Muscle layer of duodenum (tissue), 2 donors: ENCODE results near the gene FKBP5.
"Not testable (repeated sequence)": the region's sequence is repeated elsewhere in the genome, so short reads cannot be mapped to it uniquely, and the experiment has no call there.

Source experiments
- H3K27ac ChIP-seq: one replicate; pipeline ENCODE4 v1.7.0; 2013; ENCODE audit warnings: mild to moderate bottlenecking, low read length
- H3K27me3 ChIP-seq: one replicate; pipeline ENCODE4 v1.7.0; 2013; ENCODE audit warnings: low read depth, mild to moderate bottlenecking, control low read depth, low read length
- H3K36me3 ChIP-seq, 2 donors: one replicate each; pipeline ENCODE4 v1.7.0; 2013; ENCODE audit warnings: low read length in 2 of 2, control low read depth in 1 of 2, mild to moderate bottlenecking in 1 of 2; ENCODE audit not compliant: insufficient read depth in 2 of 2, control insufficient read depth in 1 of 2
- H3K4me1 ChIP-seq, 2 donors: one replicate each; pipeline ENCODE4 v1.7.0; 2013; ENCODE audit warnings: low read length in 2 of 2, mild to moderate bottlenecking in 2 of 2, control low read depth in 1 of 2, moderate library complexity in 1 of 2; ENCODE audit not compliant: insufficient read depth in 2 of 2, control insufficient read depth in 1 of 2
- H3K4me3 ChIP-seq, 2 donors: one replicate each; pipeline ENCODE4 v1.7.0; 2013; ENCODE audit warnings: low read length in 2 of 2, low read depth in 1 of 2, mild to moderate bottlenecking in 1 of 2
- H3K9me3 ChIP-seq, 2 donors: one replicate each; pipeline ENCODE4 v1.7.0; 2013; ENCODE audit warnings: low read length in 2 of 2, control low read depth in 1 of 2, mild to moderate bottlenecking in 1 of 2; ENCODE audit not compliant: control insufficient read depth in 1 of 2
- donor health status: healthy.

The FKBP5 gene

GRCh38 chr6:35707714-35708407 lies 19.1 kb upstream of the FKBP5 start:
- H3K36me3 ChIP-seq, result no peaks in the 10 kb centered on the region
- no peaks in the 10 kb centered on the region for H3K4me1 ChIP-seq
- no peaks in the 10 kb centered on the region for H3K9me3 ChIP-seq
- no peak overlapping the region for H3K27ac ChIP-seq
- H3K4me3 ChIP-seq, result no peak overlapping the region
- H3K27me3 ChIP-seq, result no peaks in the 10 kb centered on the region

GRCh38 chr6:35706468-35706867 lies 17.8 kb upstream of the FKBP5 start:
- H3K27ac ChIP-seq, result no peak overlapping the region
- no peaks in the 10 kb centered on the region for H3K9me3 ChIP-seq
- H3K4me1 ChIP-seq, result no peaks in the 10 kb centered on the region
- H3K4me3 ChIP-seq, result no peak overlapping the region
- no peaks in the 10 kb centered on the region for H3K27me3 ChIP-seq
- H3K36me3 ChIP-seq, result no peaks in the 10 kb centered on the region

GRCh38 chr6:35703554-35703953 lies 14.8 kb upstream of the FKBP5 start:
- Histone ChIP-seq H3K9me3 (no peaks in the 10 kb centered on the region), H3K4me3 (no peak overlapping the region), H3K36me3 (no peaks in the 10 kb centered on the region), H3K27ac (no peak overlapping the region), H3K27me3 (no peaks in the 10 kb centered on the region), H3K4me1 (no peaks in the 10 kb centered on the region)

- Histone ChIP-seq H3K27ac (no peak overlapping the region), H3K9me3 (no peaks in the 10 kb centered on the region), H3K4me1 (no peaks in the 10 kb centered on the region), H3K36me3 (no peaks in the 10 kb centered on the region), H3K27me3 (no peaks in the 10 kb centered on the region), H3K4me3 (no peak overlapping the region)
Measured at GRCh38 chr6:35698858-35699257, 10.1 kb upstream of the FKBP5 start.

GRCh38 chr6:35698430-35698829 lies 9.7 kb upstream of the FKBP5 start:
- not testable (repeated sequence) for H3K4me3 ChIP-seq, H3K9me3 ChIP-seq, H3K27ac ChIP-seq, H3K4me1 ChIP-seq, H3K27me3 ChIP-seq, H3K36me3 ChIP-seq

GRCh38 chr6:35694462-35694861 lies 5.7 kb upstream of the FKBP5 start:
- H3K9me3 ChIP-seq, result no peaks in the 10 kb centered on the region
- H3K4me1 ChIP-seq, result peaks cover 5 to 11% of the 10 kb centered on the region in 2 donors
- no peaks in the 10 kb centered on the region for H3K27me3 ChIP-seq
- no peak overlapping the region for H3K27ac ChIP-seq
- H3K4me3 ChIP-seq, result no peak overlapping the region
- H3K36me3 ChIP-seq, result no peaks in the 10 kb centered on the region

- H3K36me3 ChIP-seq, result no peaks in the 10 kb centered on the region
- H3K27me3 ChIP-seq, result no peaks in the 10 kb centered on the region
- peaks cover 5 to 14% of the 10 kb centered on the region in 2 donors for H3K4me1 ChIP-seq
- H3K27ac ChIP-seq, result peak overlapping the region; percentile 60
- no peaks in the 10 kb centered on the region for H3K9me3 ChIP-seq
- no peak overlapping the region for H3K4me3 ChIP-seq
Measured at GRCh38 chr6:35691027-35691824, 2.5 kb upstream of the FKBP5 start.

DNA sequence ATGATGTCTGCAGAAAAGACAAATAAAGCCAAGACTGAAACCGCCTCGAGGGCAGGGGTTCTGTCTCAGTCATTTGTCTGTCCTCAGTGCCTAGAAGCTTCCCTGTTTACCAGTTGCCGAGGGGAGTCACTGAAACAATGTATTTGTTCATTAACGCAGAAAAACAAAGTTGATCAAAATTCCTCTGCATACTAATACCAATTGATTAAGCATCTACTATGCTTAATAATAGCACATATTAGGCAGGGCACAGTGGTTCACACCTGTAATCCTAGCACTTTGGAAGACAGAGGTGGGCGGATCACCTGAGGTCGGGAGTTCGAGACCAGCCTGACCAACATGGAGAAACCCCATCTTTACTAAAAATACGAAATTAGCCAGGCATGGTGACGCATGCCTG lies 1.8 kb upstream of the FKBP5 start:
- Histone ChIP-seq H3K9me3 (no peaks in the 10 kb centered on the region), H3K4me1 (peaks cover 8 to 14% of the 10 kb centered on the region in 2 donors), H3K4me3 (no peak overlapping the region), H3K27me3 (no peaks in the 10 kb centered on the region), H3K36me3 (no peaks in the 10 kb centered on the region), H3K27ac (no peak overlapping the region)

DNA sequence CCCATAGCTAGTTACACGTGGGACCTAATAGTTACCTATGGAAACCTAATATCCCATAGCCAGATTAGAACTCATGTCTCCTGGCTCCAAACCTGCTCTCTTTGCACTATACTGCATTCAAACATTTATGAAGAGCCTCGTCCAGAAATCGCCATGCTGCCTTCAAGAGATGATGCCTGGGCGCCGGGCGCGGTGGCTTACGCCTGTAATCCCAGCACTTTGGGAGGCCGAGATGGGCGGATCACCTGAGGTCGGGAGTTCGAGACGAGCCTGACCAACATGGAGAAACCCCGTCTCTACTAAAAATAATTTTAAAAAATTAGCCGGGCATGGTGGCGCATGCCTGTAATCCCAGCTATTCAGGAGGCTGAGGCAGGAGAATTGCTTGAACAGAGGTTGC lies 1.3 kb upstream of the FKBP5 start:
- H3K36me3 ChIP-seq, H3K27me3 ChIP-seq, H3K9me3 ChIP-seq, H3K27ac ChIP-seq, H3K4me3 ChIP-seq: not testable (repeated sequence)
- H3K4me1 ChIP-seq, result peaks cover 8 to 15% of the 10 kb centered on the region in 2 donors

GRCh38 chr6:35687658-35688604 lies 784 bp downstream of the FKBP5 start:
- Histone ChIP-seq H3K27ac (peak overlapping the region; percentile 87), H3K27me3 (no peaks in the 10 kb centered on the region), H3K4me1 (peaks cover 8 to 20% of the 10 kb centered on the region in 2 donors), H3K9me3 (no peaks in the 10 kb centered on the region), H3K4me3 (peak overlapping the region; percentile 90 to 93), H3K36me3 (no peaks in the 10 kb centered on the region)
